HG02759 (cell line): ENCODE results near the gene PSMA6.
"Not testable (repeated sequence)": the region's sequence is repeated elsewhere in the genome, so short reads cannot be mapped to it uniquely, and the experiment has no call there.

ENCODE experiments used
- ATAC-seq: cut with Tn5 transposase; IDR thresholded peaks from one replicate; pipeline ENCODE4 v1.9.1; 2021; ENCODE audit warnings: mild to moderate bottlenecking, moderate library complexity; ENCODE audit not compliant: unreplicated experiment

The PSMA6 gene

DNA sequence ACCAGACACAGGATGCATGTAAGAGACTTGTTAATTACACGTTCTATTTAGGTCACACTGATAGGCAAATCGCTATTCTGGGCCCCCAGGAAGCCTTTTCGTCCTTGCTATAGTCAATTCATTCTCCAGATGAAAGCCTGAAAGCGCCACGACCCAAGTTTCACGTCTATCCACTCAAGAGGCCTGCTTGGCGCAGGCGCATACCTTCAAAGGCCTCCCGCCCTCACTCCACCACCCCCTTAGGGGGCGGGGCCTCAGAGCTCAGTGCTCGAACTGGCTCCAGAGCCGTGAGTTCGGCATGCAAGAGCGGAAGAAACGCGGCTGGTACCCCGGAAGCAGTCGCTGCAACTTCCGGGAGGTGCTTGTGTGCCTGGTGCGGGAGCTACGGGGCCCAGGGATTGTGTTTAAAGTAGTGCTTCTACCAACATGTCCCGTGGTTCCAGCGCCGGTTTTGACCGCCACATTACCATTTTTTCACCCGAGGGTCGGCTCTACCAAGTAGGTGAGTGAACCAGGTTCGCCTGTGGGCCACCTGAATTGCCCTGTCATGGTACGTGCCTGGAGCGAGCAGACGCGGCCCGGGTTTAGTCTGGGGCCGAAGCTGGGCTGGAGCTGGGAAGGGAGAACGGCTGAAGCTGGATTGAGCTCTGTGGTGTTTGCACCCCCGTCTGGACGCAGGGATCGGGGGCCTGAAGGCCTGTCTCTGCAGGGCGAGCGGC lies at the start of gene PSMA6:
Gene PSMA6, plus strand, starts transcription at position 332 of the 719 bp plus-strand sequence. Its CDS starts 95 bp downstream, at position 427.
- ATAC-seq, result peak; percentile 89

- no peak for ATAC-seq
Observed at GRCh38 chr14:35242599-35243311, 49.4 kb upstream of the PSMA6 start.

- ATAC-seq, result no peak
Observed at GRCh38 chr14:35243956-35244355, 48.2 kb upstream of the PSMA6 start.

DNA sequence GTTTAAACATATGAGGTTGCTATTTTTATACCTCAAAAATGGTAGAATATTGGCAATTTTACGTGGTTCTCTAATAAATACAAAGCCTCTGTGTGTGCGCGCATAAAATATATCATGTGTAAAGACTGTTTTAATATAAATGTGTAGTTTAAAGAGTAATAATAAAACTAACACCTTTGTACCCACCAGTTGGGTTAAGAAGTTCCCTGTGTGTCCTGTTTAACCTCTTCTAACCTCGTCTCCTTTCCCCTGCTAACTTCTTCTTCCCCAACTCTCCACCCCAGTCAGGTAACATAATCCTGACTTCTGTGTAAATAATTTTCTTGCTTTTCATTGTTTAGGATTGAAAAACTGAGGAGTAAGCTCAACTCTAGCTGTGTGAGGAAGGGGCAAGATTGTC lies 47.6 kb upstream of the PSMA6 start:
- ATAC-seq, result no peak

DNA sequence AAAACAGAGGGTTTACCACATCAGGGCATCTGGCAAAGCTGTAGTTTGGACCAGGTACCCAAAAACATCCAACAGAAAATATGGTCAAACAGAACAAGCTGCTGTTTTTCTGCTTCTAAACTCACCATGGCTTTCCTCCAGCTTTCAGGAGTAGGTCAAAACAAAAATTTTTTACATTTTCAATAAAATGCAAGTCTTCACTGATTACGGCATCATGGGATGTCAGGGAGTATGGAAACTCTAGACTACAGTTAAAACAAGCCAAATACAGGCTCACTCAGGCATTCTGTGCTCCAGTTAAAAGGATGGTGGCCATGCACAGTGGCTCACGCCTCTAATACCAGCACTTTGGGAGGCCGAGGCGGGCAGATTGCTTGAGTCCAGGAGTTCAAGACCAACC lies 47.1 kb upstream of the PSMA6 start:
- ATAC-seq, result no peak

DNA sequence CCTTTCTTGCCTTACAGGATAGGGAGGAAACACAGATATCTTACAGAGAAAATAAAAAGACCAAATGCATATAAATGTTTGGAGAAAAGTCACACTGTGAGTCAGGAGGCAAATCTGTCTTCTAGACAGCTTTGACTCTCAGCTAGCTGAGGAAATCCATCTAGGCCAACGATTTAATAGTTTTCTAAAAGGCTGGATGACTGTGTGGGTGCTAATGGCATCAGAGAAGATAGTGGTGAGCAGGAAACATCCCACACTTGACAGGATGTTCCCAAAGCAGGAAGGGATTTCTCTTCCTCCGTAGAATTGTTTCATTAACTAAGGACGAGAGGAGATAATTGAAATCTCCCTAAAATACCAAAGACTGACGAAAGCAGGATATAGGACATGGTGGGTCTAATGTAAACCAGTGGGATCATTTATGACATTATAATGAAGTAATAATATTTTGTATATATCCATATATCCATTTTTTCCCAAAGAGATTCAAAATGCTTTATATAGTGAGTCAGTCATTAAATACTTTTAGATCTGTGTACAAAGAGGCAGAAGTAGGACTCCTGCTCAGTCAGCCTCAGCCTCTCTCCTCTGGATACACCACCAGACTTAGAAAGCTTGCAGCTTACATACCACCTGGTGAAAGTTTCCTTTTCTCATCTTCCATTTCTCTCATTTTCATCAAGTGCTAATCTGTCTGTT lies 44.3 kb upstream of the PSMA6 start:
- ATAC-seq, result no peak

DNA sequence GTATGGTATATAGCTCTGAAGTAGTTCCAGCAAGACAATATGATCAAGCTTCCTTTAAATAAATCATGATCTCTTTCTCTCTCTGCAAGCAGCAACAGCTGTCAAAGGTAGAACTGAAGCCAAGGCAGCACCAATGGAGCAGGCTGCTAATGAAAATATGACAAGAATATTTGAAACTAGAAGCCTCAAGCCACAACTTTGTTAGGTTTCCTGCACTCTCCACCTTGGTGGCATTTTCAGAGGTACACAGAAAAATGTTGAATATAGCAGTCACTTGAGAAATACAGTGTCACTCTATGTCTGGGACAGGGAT lies 43.8 kb upstream of the PSMA6 start:
- no peak for ATAC-seq

GRCh38 chr14:35250319-35250718 lies 41.9 kb upstream of the PSMA6 start:
- ATAC-seq, result no peak

DNA sequence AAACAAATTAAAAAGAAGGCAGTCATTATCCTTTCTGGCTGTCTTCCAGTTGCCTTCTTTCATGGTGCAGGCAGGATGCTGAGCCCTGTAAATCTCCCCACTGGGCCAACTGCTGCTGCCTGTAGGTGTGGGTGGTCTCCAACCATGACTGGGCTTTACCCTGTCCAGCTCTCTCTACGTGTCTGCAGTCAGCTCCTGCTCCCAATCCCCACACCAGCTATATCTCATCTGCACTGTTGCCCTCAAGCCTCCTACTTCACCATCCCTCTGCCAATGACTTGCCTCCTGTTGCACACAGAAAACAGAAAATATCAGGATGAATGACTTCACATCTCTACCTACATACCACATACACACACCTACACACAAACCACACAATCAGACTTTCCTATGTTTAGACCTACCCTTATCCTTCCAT lies 39.7 kb upstream of the PSMA6 start:
- no peak for ATAC-seq

GRCh38 chr14:35253056-35253455 lies 39.1 kb upstream of the PSMA6 start:
- ATAC-seq, result not testable (repeated sequence)

DNA sequence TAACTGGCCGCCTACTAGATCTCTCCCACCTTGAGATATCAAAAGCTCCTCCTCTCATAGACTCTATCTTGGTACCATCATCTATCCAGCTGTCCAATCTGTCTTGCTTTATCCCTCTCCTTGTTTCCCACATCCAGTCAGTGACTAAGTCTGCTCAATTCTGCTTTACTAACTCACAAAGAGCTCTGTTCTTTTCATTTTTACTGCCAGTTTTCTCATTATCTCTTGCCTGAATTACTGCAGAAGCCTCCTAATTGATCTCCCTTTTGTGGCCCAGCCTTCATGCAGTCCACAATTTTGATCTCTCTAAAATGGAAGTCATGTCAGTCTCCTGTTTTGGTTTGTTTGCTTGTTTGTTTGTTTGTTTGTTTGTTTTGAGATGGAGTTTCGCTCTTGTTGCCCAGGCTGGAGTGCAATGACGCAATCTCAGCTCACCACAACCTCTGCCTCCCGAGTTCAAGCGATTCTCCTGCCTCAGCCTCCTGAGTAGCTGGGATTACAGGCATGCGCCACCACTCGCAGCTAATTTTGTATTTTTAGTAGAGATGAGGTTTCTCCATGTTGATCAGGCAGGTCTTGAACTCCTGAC lies 38.1 kb upstream of the PSMA6 start:
- ATAC-seq, result not testable (repeated sequence)

DNA sequence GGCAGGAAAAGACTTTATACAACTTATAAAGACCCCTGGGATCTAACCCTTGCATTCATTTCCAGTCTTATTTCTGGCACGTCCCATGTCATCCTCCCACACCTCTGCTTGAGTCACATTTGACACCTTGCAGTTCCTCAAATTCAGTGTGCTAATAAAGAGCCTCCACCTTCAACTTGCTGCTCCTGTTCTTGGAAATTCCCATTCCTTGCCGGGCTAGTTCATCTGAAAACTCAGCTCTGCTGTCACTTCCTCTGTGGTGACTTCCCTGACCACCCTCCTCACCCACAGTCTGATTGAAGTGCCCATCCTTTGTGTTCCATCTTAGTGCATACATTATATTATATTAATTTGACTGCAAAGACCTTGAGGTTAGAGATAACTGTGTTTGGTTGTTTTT lies 37.4 kb upstream of the PSMA6 start:
- no peak for ATAC-seq

DNA sequence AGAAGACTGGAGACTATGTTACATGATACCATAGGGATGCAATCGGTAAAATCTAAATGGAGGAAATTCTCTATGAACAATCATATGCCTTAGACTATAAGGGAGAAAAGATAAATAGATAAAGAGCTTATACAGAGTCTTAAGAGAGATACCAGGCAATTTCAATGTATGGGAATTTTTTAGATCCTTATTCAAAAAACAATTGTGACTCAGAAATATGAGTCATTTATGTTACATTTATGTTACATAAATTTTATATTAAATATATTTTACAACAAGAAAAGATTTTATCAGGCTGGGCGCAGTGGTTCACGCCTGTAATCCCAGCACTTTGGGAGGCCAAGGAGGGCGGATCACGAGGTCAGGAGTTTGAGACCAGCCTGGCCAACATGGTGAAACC lies 36.5 kb upstream of the PSMA6 start:
- no peak for ATAC-seq

DNA sequence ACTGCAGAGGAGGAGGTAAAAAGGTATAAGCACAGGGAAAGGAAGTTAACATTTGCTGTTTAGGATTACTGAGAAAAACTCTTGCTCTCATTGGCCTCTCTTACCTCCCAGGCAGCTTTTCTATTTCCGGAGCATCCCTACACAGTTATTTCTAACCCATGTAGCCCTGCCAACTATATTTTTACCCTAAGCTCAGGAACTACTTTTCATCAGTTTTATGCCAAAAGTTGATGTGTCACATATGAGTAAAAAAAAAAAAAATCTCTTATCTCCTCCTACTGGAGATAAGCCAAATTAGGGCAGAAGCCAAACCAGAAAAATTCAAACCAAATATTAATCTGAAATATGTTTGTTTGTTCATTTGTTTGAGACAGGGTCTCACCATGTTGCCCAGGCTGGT lies 34.4 kb upstream of the PSMA6 start:
- ATAC-seq, result no peak

GRCh38 chr14:35258420-35258819 lies 33.8 kb upstream of the PSMA6 start:
- no peak for ATAC-seq

GRCh38 chr14:35261774-35262173 lies 30.4 kb upstream of the PSMA6 start:
- no peak for ATAC-seq

- ATAC-seq, result no peak
Observed at GRCh38 chr14:35262436-35262835, 29.7 kb upstream of the PSMA6 start.

DNA sequence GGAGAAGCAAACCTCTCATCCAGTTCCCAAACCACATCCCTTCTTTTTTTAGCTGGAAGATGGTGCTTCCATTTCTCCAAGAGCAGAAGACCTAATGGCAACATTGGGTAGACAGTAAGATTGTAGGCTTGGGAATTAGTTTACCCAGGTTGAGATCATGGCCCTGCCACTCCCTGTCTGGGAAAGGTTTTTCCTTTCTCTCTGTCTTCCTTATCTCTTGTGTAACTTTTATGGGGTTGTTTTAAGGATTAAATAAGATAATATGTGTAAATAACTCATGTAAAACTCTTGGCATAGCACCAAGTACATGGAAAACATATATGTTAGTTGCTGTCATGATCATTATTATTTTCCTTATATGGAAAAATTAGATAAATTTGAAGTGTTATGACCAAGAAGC lies 23.2 kb upstream of the PSMA6 start:
- no peak for ATAC-seq

GRCh38 chr14:35274805-35275204 lies 17.4 kb upstream of the PSMA6 start:
- no peak for ATAC-seq

DNA sequence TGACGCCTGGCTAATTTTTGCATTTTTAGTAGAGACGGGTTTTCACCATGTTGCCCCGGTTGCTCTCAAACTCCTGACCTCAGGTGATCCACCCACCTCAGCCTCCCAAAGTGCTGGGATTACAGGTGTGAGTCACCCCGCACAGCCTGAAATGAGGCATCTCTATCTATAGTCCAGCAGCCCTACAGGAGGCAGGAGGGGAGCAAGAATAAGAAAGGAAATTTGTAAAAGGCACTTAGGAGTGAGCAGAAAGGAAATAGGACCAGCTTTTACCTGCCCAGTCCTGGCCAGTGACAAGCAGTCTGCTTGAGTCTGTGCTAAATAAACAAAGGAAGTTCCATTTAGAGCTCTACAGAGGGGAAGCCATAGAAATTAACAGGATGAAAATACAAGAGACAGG lies 15.0 kb upstream of the PSMA6 start:
- ATAC-seq, result no peak

GRCh38 chr14:35279369-35279768 lies 12.8 kb upstream of the PSMA6 start:
- no peak for ATAC-seq

- no peak for ATAC-seq
Observed at GRCh38 chr14:35281341-35281740, 10.8 kb upstream of the PSMA6 start.
